22Rv1 (cell line): Measurements from ENCODE around the gene ARHGAP8.

Experiments used
- H3K27ac ChIP-seq: fragments of 450-650 bp; 2 replicates; pipeline ENCODE4 v1.5.1; 2017
- ZFX ChIP-seq: fragments of 450-650 bp; IDR thresholded peaks from 2 replicates; pipeline ENCODE4 v1.6.1; 2017; ENCODE audit warnings: antibody characterized with exemption, borderline replicate concordance
- TF ChIP-seq, protein P1 (sequence below): fragments of 450-650 bp; IDR thresholded peaks from 2 replicates; pipeline ENCODE4 v1.5.1; 2017; ENCODE audit warnings: mild to moderate bottlenecking

Gene ARHGAP8

DNA sequence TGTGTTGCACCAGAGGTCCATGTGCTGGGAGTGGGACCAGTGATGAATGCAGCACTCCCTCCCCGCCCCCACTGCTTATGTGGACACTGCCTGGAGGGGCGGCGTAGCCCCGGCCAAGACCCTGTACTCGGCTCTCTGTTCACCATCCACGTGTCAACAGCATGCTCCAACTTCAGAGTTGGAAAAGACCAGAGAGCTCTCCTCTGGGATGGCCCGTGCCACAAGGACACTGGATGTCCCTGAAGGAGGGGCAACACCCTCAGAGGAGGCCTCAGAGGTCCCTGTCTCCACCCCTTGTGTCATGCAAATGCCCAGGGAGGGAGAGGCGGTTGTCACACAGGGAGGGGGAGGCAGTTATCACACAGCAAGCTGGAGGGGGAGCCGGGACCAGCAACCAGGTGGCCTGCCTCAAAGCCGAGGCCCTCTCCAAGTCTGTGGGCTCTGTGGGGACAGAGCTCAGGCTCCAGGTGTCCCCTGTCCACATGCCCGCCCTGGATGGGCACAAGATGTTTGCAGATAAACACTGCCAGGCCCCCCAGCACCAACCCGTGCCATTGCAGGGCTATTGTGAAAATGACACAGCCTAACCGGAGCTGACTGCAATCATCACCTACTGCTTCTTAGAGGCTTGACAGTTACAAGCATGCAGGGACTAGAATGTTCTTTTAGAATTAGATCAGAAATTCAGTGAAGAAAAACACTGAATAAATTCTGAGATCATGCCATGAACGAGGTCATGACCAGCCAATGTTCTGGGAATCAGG is 136.3 kb downstream of the ARHGAP8 start:
- no peak for TF ChIP-seq ZFX
- TF ChIP-seq, protein P1, sequence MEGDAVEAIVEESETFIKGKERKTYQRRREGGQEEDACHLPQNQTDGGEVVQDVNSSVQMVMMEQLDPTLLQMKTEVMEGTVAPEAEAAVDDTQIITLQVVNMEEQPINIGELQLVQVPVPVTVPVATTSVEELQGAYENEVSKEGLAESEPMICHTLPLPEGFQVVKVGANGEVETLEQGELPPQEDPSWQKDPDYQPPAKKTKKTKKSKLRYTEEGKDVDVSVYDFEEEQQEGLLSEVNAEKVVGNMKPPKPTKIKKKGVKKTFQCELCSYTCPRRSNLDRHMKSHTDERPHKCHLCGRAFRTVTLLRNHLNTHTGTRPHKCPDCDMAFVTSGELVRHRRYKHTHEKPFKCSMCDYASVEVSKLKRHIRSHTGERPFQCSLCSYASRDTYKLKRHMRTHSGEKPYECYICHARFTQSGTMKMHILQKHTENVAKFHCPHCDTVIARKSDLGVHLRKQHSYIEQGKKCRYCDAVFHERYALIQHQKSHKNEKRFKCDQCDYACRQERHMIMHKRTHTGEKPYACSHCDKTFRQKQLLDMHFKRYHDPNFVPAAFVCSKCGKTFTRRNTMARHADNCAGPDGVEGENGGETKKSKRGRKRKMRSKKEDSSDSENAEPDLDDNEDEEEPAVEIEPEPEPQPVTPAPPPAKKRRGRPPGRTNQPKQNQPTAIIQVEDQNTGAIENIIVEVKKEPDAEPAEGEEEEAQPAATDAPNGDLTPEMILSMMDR, result no peak
- H3K27ac ChIP-seq, result no peak overlapping the region

- no peak for TF ChIP-seq ZFX
- TF ChIP-seq, protein P1, result no peak
- no peak overlapping the region for H3K27ac ChIP-seq
Measured at GRCh38 chr22:44889255-44889878, 137.0 kb downstream of the ARHGAP8 start.

- TF ChIP-seq, protein P1, result no peak
- no peak for TF ChIP-seq ZFX
- no peak overlapping the region for H3K27ac ChIP-seq
Measured at GRCh38 chr22:44890416-44891292, 138.3 kb downstream of the ARHGAP8 start.

DNA sequence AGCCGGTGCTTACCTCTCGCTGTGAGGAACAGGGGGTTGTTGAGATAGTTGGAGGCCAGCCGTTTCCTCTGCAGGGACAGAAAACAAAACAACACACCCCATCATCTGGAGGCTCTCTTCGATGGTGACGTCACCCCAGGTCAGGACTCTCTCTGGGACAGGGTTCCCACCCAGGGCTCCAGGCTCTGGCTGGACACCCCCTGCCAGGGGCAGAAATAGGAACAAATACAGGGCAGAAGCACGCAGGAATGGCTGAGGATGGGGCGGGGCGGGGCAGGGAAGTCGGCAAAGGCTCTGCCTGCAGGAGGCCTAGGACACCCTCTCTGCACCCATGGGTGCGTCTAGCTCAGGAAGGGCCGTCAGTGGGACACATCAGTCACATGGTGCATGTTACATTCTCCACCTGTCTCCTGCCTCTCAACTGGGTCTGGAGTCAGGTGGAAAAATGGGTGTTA is 138.9 kb downstream of the ARHGAP8 start:
- TF ChIP-seq, protein P1, result no peak
- TF ChIP-seq ZFX, result no peak
- no peak overlapping the region for H3K27ac ChIP-seq

GRCh38 chr22:44891791-44892190 is 139.4 kb downstream of the ARHGAP8 start:
- TF ChIP-seq ZFX, result no peak
- TF ChIP-seq, protein P1, result no peak
- no peak overlapping the region for H3K27ac ChIP-seq

DNA sequence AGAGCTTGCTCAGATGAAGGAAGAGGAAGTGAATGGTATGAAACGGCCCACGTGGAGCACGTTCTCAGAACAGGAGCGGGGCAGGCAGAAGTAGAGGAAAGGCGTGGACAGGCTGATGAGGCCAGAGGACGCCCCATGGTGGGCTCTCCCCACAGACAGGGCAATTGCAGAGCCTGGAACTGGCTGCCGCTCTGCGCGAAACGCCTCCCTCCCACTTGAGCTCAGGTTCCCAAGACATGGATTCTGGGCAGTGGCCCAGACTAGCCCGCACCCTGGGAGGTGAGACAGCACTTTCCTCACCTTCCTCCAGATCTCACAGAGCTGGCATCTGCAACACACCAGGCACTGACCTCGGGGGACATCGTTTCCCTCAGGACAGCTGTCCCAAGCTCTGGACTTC is 139.9 kb downstream of the ARHGAP8 start:
- no peak overlapping the region for H3K27ac ChIP-seq
- TF ChIP-seq, protein P1, result no peak
- no peak for TF ChIP-seq ZFX
